IgD-negative memory B cell (primary cell): ENCODE data around the gene LUC7L. TPM values are rescaled to one million over a fixed set of nuclear protein-coding genes. Genes with fewer than 3 reads are reported as not detected.
"Not testable (repeated sequence)": the region's sequence is repeated elsewhere in the genome, so short reads cannot be mapped to it uniquely, and the experiment has no call there.

Source experiments
- H3K27ac Mint-ChIP-seq, 3 donors: one replicate each; pipeline ENCODE4 v1.8.0; 2020 to 2022; ENCODE audit warnings: mild to moderate bottlenecking in 3 of 3, mixed read lengths in 3 of 3, moderate library complexity in 1 of 3
- H3K27me3 Mint-ChIP-seq: one replicate; pipeline ENCODE4 v1.8.0; 2021; ENCODE audit warnings: mixed read lengths
- H3K36me3 Mint-ChIP-seq: one replicate; pipeline ENCODE4 v1.8.0; 2020; ENCODE audit warnings: mild to moderate bottlenecking, mixed read lengths
- H3K4me1 Mint-ChIP-seq, 3 donors: one replicate each; pipeline ENCODE4 v1.8.0; 2020 to 2022; ENCODE audit warnings: mixed read lengths in 3 of 3, mild to moderate bottlenecking in 1 of 3
- H3K4me3 Mint-ChIP-seq, 4 donors: one replicate each; pipeline ENCODE4 v1.8.0; 2020 to 2022; ENCODE audit warnings: mild to moderate bottlenecking in 4 of 4, mixed read lengths in 4 of 4, moderate library complexity in 3 of 4
- H3K9me3 Mint-ChIP-seq, 3 donors: one replicate each; pipeline ENCODE4 v1.8.0; 2020 to 2021; ENCODE audit warnings: mixed read lengths in 3 of 3, mild to moderate bottlenecking in 1 of 3
- polyA plus RNA-seq: library from polyadenylated mRNA; unstranded; fragments of 300-500 nt; fragmentation: Illumina TruSeq; gene quantifications from one replicate; pipeline ENCODE4 v1.2.3, GENCODE V29; 2021

The LUC7L gene
- polyA plus RNA-seq, 1 donor from 2014 or later: 17.6 TPM

- peak overlapping the region in 1 of 3 donors; percentile 70 for H3K27ac Mint-ChIP-seq
- peaks cover 44% of the 10 kb centered on the region for H3K27me3 Mint-ChIP-seq
- not testable (repeated sequence) for H3K36me3 Mint-ChIP-seq, H3K4me1 Mint-ChIP-seq, H3K9me3 Mint-ChIP-seq
- H3K4me3 Mint-ChIP-seq: peak overlapping the region in 2 of 4 donors; percentile 20 to 87
Observed at GRCh38 chr16:173928-174769, 55.1 kb downstream of the LUC7L start.

- not testable (repeated sequence) for H3K36me3 Mint-ChIP-seq, H3K9me3 Mint-ChIP-seq, H3K4me1 Mint-ChIP-seq, H3K4me3 Mint-ChIP-seq
- Mint-ChIP-seq H3K27me3 (peaks cover 48% of the 10 kb centered on the region), H3K27ac (peak overlapping the region in 1 of 3 donors; percentile 59)
Observed at GRCh38 chr16:173211-173854, 55.9 kb downstream of the LUC7L start.

- H3K9me3 Mint-ChIP-seq, H3K36me3 Mint-ChIP-seq, H3K4me1 Mint-ChIP-seq: not testable (repeated sequence)
- peak within 1 kb of the TSS in 1 of 4 donors; percentile 39 for H3K4me3 Mint-ChIP-seq
- H3K27me3 Mint-ChIP-seq: peaks cover 48% of the 10 kb centered on the region
- peak within 1 kb of the TSS in 1 of 3 donors; percentile 59 for H3K27ac Mint-ChIP-seq
Observed at GRCh38 chr16:172374-172941, 56.8 kb downstream of the LUC7L start, which contains the start of gene HBA2. HBA2 (plus strand) TSS chr16:172876; CDS start chr16:172913, 37 bp downstream.

- no peak overlapping the region for H3K27ac Mint-ChIP-seq
- H3K9me3 Mint-ChIP-seq: peaks cover 0 to 2% (median 0%) of the 10 kb centered on the region in 3 donors
- no peaks in the 10 kb centered on the region for H3K36me3 Mint-ChIP-seq
- H3K4me1 Mint-ChIP-seq: peaks cover 0 to 7% (median 4%) of the 10 kb centered on the region in 3 donors
- H3K27me3 Mint-ChIP-seq: peaks cover 56% of the 10 kb centered on the region
- H3K4me3 Mint-ChIP-seq: no peak overlapping the region
Observed at GRCh38 chr16:170788-171187, 58.5 kb downstream of the LUC7L start.

GRCh38 chr16:170088-170507 is 59.2 kb downstream of the LUC7L start:
- not testable (repeated sequence) for H3K4me3 Mint-ChIP-seq

GRCh38 chr16:169014-169413 is 60.2 kb downstream of the LUC7L start:
- Mint-ChIP-seq H3K4me1 (peaks cover 0 to 2% (median 0%) of the 10 kb centered on the region in 3 donors), H3K9me3 (no peaks in the 10 kb centered on the region), H3K36me3 (no peaks in the 10 kb centered on the region), H3K27ac (no peak overlapping the region), H3K4me3 (no peak overlapping the region), H3K27me3 (peaks cover 49% of the 10 kb centered on the region)

More at GRCh38 chr16:170088-170507, 59.2 kb downstream of the LUC7L start:
- H3K36me3 Mint-ChIP-seq, H3K9me3 Mint-ChIP-seq, H3K4me1 Mint-ChIP-seq, H3K27ac Mint-ChIP-seq: not testable (repeated sequence)
- H3K27me3 Mint-ChIP-seq: peaks cover 56% of the 10 kb centered on the region

- no peak overlapping the region for H3K27ac Mint-ChIP-seq
- peaks cover 0 to 1% (median 0%) of the 10 kb centered on the region in 3 donors for H3K4me1 Mint-ChIP-seq
- H3K36me3 Mint-ChIP-seq: no peaks in the 10 kb centered on the region
- H3K4me3 Mint-ChIP-seq: peak overlapping the region in 1 of 4 donors; percentile 12
- no peaks in the 10 kb centered on the region for H3K9me3 Mint-ChIP-seq
- H3K27me3 Mint-ChIP-seq: peaks cover 47% of the 10 kb centered on the region
Observed at GRCh38 chr16:168424-168823, 60.8 kb downstream of the LUC7L start.

- Mint-ChIP-seq H3K27ac (peak overlapping the region in 2 of 3 donors; percentile 59 to 68), H3K4me1 (peaks cover 0 to 1% (median under 1%) of the 10 kb centered on the region in 3 donors), H3K36me3 (no peaks in the 10 kb centered on the region), H3K9me3 (no peaks in the 10 kb centered on the region), H3K4me3 (peak overlapping the region in 2 of 4 donors; percentile 27 to 32), H3K27me3 (peaks cover 46% of the 10 kb centered on the region)
Observed at GRCh38 chr16:167122-167690, 62.0 kb downstream of the LUC7L start.

- no peaks in the 10 kb centered on the region for H3K9me3 Mint-ChIP-seq
- H3K36me3 Mint-ChIP-seq: no peaks in the 10 kb centered on the region
- H3K4me1 Mint-ChIP-seq: peaks cover 0 to 2% (median 1%) of the 10 kb centered on the region in 3 donors
- peaks cover 43% of the 10 kb centered on the region for H3K27me3 Mint-ChIP-seq
- H3K27ac Mint-ChIP-seq: peak overlapping the region in 2 of 3 donors; percentile 59 to 68
- H3K4me3 Mint-ChIP-seq: peak overlapping the region in 2 of 4 donors; percentile 27 to 32
Observed at GRCh38 chr16:166375-167121, 62.7 kb downstream of the LUC7L start.

- peak within 1 kb of the TSS; percentile 23 to 62 (median 42) for H3K27ac Mint-ChIP-seq
Observed at GRCh38 chr16:165539-166374, 63.5 kb downstream of the LUC7L start, which contains the start of gene HBM. HBM (plus strand) TSS chr16:165978; CDS start chr16:165998, 20 bp downstream.

GRCh38 chr16:164827-165538 is 64.3 kb downstream of the LUC7L start:
- peak overlapping the region in 3 of 4 donors; percentile 41 to 68 (median 59) for H3K4me3 Mint-ChIP-seq
- no peaks in the 10 kb centered on the region for H3K36me3 Mint-ChIP-seq
- no peaks in the 10 kb centered on the region for H3K9me3 Mint-ChIP-seq
- peak overlapping the region in 2 of 3 donors; percentile 42 to 62 for H3K27ac Mint-ChIP-seq
- H3K27me3 Mint-ChIP-seq: peaks cover 37% of the 10 kb centered on the region
- peaks cover 0 to 2% (median 1%) of the 10 kb centered on the region in 3 donors for H3K4me1 Mint-ChIP-seq

More at GRCh38 chr16:165539-166374, 63.5 kb downstream of the LUC7L start, which contains the start of gene HBM:
- Mint-ChIP-seq H3K36me3 (no peaks in the 10 kb centered on the region), H3K27me3 (peaks cover 42% of the 10 kb centered on the region), H3K4me1 (peaks cover 0 to 2% (median 1%) of the 10 kb centered on the region in 3 donors), H3K4me3 (peak within 1 kb of the TSS; percentile 59 to 68 (median 66)), H3K9me3 (no peaks in the 10 kb centered on the region)

GRCh38 chr16:164134-164823 is 65.0 kb downstream of the LUC7L start:
- not testable (repeated sequence) for H3K9me3 Mint-ChIP-seq

More at GRCh38 chr16:164134-164823, 65.0 kb downstream of the LUC7L start:
- not testable (repeated sequence) for H3K27ac Mint-ChIP-seq, H3K36me3 Mint-ChIP-seq, H3K4me3 Mint-ChIP-seq, H3K4me1 Mint-ChIP-seq
- H3K27me3 Mint-ChIP-seq: peaks cover 40% of the 10 kb centered on the region
